D721Med (cell line): ENCODE results near the gene BAZ1A.
"Not testable (repeated sequence)": the region's sequence is repeated elsewhere in the genome, so short reads cannot be mapped to it uniquely, and the experiment has no call there.

Source experiments
- DNase-seq: peaks from one replicate; pipeline ENCODE4 v3.0.0; 2011; ENCODE audit warnings: low spot score; ENCODE audit not compliant: insufficient read length
- FAIRE-seq: peaks from 2 replicates; lab custom pipeline; 2011; peaks lifted over from hg19 to GRCh38; lab: Jason Lieb, UNC
- CTCF ChIP-seq: IDR thresholded peaks from 2 replicates; pipeline ENCODE4 v1.5.1; 2012; ENCODE audit warnings: mild to moderate bottlenecking, control low read depth; ENCODE audit not compliant: insufficient read depth; ENCODE audit errors: missing control alignments

BAZ1A gene

GRCh38 chr14:34750670-34751069, 124.5 kb downstream of the BAZ1A start:
- no peak for TF ChIP-seq CTCF
- no peak for FAIRE-seq
- DNase-seq: no peak

GRCh38 chr14:34750233-34750632, 124.9 kb downstream of the BAZ1A start:
- no peak for TF ChIP-seq CTCF
- DNase-seq (no peak), FAIRE-seq (no peak)

- FAIRE-seq (no peak), DNase-seq (no peak)
- no peak for TF ChIP-seq CTCF
Observed at GRCh38 chr14:34749408-34749807, 125.8 kb downstream of the BAZ1A start.

GRCh38 chr14:34742270-34743115, 132.7 kb downstream of the BAZ1A start:
- no peak for DNase-seq
- no peak for FAIRE-seq
- TF ChIP-seq CTCF: no peak

GRCh38 chr14:34741840-34742239, 133.3 kb downstream of the BAZ1A start:
- no peak for TF ChIP-seq CTCF
- FAIRE-seq (no peak), DNase-seq (no peak)

GRCh38 chr14:34740139-34740538, 135.0 kb downstream of the BAZ1A start:
- FAIRE-seq: not testable (repeated sequence)

GRCh38 chr14:34737079-34737478, 138.1 kb downstream of the BAZ1A start:
- FAIRE-seq, DNase-seq: not testable (repeated sequence)

More at GRCh38 chr14:34740139-34740538, 135.0 kb downstream of the BAZ1A start:
- DNase-seq: not testable (repeated sequence)

GRCh38 chr14:34733245-34733644, 141.9 kb downstream of the BAZ1A start:
- no peak for DNase-seq
- no peak for TF ChIP-seq CTCF
- no peak for FAIRE-seq
